ENCODE measurements around the gene DCLK3. TPM values are rescaled to one million over a fixed set of nuclear protein-coding genes. Genes with fewer than 3 reads are reported as not detected.

Gene DCLK3
- total RNA-seq, 1 donor from 2014 or later, result not detected

- Histone ChIP-seq H3K4me1 (no peaks in the 10 kb centered on the region), H3K4me3 (no peak overlapping the region), H3K36me3 (no peaks in the 10 kb centered on the region), H3K27me3 (no peaks in the 10 kb centered on the region), H3K9me3 (no peaks in the 10 kb centered on the region), H3K27ac (no peak overlapping the region)
- intact Hi-C loops (cut with DNase I), result no loop called here
- TF ChIP-seq, protein P1, sequence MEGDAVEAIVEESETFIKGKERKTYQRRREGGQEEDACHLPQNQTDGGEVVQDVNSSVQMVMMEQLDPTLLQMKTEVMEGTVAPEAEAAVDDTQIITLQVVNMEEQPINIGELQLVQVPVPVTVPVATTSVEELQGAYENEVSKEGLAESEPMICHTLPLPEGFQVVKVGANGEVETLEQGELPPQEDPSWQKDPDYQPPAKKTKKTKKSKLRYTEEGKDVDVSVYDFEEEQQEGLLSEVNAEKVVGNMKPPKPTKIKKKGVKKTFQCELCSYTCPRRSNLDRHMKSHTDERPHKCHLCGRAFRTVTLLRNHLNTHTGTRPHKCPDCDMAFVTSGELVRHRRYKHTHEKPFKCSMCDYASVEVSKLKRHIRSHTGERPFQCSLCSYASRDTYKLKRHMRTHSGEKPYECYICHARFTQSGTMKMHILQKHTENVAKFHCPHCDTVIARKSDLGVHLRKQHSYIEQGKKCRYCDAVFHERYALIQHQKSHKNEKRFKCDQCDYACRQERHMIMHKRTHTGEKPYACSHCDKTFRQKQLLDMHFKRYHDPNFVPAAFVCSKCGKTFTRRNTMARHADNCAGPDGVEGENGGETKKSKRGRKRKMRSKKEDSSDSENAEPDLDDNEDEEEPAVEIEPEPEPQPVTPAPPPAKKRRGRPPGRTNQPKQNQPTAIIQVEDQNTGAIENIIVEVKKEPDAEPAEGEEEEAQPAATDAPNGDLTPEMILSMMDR (IDR thresholded peaks at IDR 0.05), result no peak
- no peak for DNase-seq (ENCODE audit: low spot score in 2 of 2)
These were observed 49.8 kb downstream of the DCLK3 start for GRCh38 chr3:36714343-36715086.

- no peak for DNase-seq (ENCODE audit: low spot score in 2 of 2)
- intact Hi-C loops (cut with DNase I), result no loop called here
- Histone ChIP-seq H3K9me3 (no peaks in the 10 kb centered on the region), H3K36me3 (no peaks in the 10 kb centered on the region), H3K4me3 (no peak overlapping the region), H3K27ac (no peak overlapping the region), H3K27me3 (no peaks in the 10 kb centered on the region), H3K4me1 (no peaks in the 10 kb centered on the region)
- TF ChIP-seq, protein P1 (IDR thresholded peaks at IDR 0.05), result no peak
These were observed 50.4 kb downstream of the DCLK3 start for GRCh38 chr3:36713904-36714303.

DNA sequence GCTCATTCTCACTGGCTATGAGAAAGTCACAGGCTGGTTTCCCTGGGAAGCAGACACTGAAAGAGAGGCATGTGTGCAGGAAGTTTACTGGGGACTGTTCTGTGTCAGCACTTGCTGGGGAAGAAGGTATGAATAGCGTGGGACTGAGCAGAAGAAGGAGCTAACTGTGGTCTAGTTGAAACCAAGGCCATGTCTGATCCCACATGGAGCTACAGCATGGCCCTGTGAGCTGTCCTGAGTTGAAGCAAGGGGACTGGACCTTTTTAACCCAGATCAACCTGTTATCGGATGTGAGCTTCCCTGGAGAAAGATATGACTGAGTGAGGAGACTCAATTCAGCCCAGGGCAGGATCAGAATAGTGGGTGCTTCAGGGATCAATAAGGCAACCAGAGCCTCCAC, 53.7 kb downstream of the DCLK3 start:
- Histone ChIP-seq H3K9me3 (no peaks in the 10 kb centered on the region), H3K27ac (no peak overlapping the region), H3K4me3 (no peak overlapping the region), H3K36me3 (no peaks in the 10 kb centered on the region), H3K27me3 (no peaks in the 10 kb centered on the region), H3K4me1 (no peaks in the 10 kb centered on the region)
- no peak for DNase-seq (ENCODE audit: low spot score in 2 of 2)
- intact Hi-C loops (cut with DNase I), result no loop called here
- TF ChIP-seq, protein P1 (IDR thresholded peaks at IDR 0.05), result no peak

- intact Hi-C loops (cut with DNase I), result no loop called here
These were observed 54.5 kb downstream of the DCLK3 start for GRCh38 chr3:36709826-36710365.

GRCh38 chr3:36709281-36709680, 55.1 kb downstream of the DCLK3 start:
- intact Hi-C loops (cut with DNase I), result no loop called here
- no peak overlapping the region for H3K4me3 ChIP-seq
- TF ChIP-seq, protein P1 (IDR thresholded peaks at IDR 0.05), result no peak
- H3K4me1 ChIP-seq, result no peaks in the 10 kb centered on the region
- no peaks in the 10 kb centered on the region for H3K27me3 ChIP-seq
- H3K36me3 ChIP-seq, result no peaks in the 10 kb centered on the region
- no peak for DNase-seq (ENCODE audit: low spot score in 2 of 2)
- H3K9me3 ChIP-seq, result no peaks in the 10 kb centered on the region
- no peak overlapping the region for H3K27ac ChIP-seq

More at GRCh38 chr3:36709826-36710365, 54.5 kb downstream of the DCLK3 start:
- Histone ChIP-seq H3K4me3 (no peak overlapping the region), H3K27me3 (no peaks in the 10 kb centered on the region), H3K4me1 (no peaks in the 10 kb centered on the region), H3K36me3 (no peaks in the 10 kb centered on the region), H3K27ac (no peak overlapping the region), H3K9me3 (no peaks in the 10 kb centered on the region)
- TF ChIP-seq, protein P1 (IDR thresholded peaks at IDR 0.05), result no peak
- DNase-seq (ENCODE audit: low spot score in 2 of 2), result no peak
